SW 1271 (cell line): ENCODE data around the gene KIR2DL3.
A peak's percentile ranks its signal among the peaks of the same experiment; 100 is the strongest.
"Not testable (repeated sequence)": the region's sequence is repeated elsewhere in the genome, so short reads cannot be mapped to it uniquely, and the experiment has no call there.

Experiments
- DNase-seq, 2 experiments: peaks; one replicate each; lab custom pipeline; 2025; lab: John Stamatoyannopoulos, UW

Gene KIR2DL3

DNA sequence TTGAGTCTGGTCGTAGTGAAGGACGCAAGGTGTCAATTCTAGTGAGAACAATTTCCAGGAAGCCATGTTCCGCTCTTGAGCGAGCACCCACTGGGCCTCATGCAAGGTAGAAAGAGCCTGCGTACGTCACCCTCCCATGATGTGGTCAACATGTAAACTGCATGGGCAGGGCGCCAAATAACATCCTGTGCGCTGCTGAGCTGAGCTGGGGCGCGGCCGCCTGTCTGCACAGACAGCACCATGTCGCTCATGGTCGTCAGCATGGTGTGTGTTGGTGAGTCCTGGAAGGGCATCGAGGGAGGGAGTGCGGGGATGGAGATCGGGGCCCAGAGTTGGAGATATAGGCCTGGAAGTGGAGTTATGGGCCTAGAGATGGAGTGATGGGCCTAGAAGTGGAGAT, at the start of gene KIR2DL3:
KIR2DL3 (plus strand) TSS at position 208 of the 400 bp plus-strand sequence; CDS start at position 241, 33 bp downstream.
- DNase-seq: not testable (repeated sequence)

DNA sequence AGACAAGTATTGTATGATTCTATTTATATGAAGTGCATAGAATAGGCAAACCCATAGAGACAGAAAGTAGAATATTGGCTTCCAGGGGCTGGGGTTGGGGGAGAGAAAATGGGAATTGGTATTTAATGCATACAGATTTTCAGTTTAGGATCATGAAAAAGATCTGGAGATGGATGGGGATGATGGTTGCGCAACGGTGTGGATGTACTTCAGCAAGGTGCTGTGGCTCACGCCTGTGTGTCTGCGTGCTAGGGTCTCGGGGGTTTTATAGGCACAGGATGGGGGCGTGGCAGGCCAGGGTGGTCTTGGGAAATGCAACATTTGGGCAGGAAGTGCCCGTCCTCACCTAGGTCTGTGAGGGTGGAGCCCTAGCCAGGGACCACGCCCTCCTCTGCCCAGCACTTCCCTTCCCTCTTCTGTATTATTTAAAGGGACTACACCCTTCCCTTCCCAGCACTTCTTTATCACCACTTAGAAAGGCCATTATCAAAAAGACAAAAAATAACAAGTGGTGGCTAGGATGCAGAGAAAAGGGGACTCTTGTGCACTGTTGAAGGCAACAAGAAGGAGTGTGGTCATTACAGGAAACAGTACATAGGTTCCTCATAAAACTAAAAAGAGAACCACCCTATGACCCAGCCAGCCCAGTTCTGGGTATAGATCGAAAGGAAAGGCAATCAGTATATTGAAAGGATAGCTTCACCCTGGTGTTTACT, 46.6 kb upstream of the KIR2DL3 start:
- no peak for DNase-seq

DNA sequence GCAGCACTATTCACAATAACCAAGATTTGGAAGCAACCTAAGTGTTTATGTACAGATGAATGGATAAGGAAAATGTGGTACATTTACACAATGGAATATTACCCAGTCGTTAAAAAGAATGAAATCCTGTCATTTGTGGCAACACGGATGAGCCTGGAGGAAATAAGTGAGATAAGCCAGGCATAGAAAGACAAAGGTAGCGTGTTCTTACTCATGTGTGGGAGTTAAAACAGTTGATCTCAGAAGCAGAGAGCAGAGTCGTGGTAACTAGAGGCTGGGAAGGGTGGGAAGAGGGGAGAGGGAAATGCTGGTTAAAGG, 46.1 kb upstream of the KIR2DL3 start:
- DNase-seq: no peak

DNA sequence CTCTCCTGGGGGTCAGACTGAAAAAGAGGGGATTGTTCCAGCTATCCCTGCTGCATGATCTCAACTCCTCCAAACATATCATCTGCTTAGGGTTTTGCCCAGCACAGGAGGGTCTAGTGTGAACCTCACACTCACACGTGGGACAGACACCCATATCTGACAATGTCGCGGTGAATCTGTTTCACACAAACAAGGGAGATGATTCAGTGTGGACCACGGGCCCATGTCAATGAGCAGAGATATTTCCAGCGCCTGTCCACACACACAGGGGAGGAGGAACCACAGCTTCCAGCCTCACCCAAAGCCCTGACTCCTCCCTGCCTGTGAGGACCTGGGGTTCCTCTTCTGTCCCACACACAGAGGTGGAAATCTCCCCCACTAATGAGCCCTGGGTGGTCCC, 43.7 kb upstream of the KIR2DL3 start:
- DNase-seq: no peak

DNA sequence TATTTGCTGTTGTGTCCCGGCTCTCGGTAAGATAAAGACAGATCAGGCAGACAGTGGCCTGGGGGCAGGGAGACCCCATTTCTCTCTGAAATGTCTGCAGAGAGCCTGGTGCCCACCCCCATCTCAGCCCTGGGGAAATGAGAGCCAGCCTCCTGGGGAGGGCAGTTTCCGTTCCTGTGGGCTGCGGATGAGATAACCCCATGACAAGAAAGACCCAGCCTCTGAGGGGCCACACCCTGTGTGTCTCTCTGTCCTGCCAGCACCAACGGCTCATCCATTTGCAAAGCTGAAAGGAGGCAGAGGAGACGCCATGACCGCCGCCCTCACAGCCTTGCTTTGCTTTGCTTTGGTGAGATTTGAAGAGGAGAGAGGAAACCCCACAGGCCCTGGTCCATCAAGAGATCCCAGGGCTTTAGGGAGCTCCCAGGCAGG, 42.2 kb upstream of the KIR2DL3 start:
- DNase-seq: no peak

DNA sequence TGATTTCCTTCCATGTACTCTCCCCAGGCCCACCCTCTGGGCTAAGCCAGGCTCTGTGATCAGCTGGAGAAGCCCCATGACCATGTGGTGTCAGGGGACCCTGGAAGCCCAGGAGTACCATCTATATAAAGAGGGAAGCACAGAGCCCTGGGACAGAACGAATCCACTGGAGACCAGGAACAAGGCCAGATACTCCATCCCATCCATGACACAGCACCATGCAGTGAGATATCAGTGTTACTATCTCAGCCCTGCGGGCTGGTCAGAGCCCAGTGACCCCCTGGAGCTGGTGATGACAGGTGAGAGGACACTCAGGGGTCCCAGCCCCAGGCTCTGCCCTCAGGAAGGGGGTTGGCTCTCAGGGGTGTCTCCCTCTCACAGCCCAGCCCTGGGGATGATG, 41.5 kb upstream of the KIR2DL3 start:
- no peak for DNase-seq

DNA sequence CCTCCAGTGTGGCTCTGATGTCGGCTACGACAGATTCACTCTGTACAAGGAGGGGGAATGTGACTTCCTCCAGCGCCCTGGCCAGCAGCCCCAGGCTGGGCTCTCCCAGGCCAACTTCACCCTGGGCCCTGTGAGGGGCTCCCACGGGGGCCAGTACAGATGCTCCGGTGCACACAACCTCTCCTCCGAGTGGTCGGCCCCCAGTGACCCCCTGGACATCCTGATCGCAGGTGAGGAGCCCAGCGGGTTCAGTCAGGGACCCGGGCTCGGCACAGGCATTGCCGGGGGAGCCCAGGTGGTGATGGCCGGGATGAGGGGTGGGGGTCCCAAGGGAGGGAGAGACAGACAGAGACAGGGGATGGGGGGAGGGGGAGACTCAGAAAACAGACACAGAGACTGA, 40.6 kb upstream of the KIR2DL3 start:
- not testable (repeated sequence) for DNase-seq

DNA sequence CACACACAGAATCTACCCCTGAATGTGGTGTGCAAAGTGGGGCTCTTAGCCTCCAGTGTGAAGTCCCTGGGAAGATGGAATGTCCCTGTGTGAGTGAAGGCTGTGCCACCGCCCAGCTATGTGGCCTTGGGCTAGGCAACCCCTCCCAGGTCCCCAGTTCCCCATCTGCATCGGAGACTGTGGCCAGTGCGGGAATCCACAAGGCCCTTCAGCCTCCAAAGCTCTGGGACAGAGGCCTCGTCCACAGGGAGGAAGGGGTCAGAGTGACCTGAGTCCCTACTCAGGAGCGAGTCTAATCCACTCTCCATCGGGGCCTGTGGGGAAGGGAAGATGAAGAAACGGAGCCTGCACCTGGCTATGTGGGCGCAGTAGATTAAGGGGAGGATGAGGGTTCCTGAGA, 33.4 kb upstream of the KIR2DL3 start:
- DNase-seq: no peak

DNA sequence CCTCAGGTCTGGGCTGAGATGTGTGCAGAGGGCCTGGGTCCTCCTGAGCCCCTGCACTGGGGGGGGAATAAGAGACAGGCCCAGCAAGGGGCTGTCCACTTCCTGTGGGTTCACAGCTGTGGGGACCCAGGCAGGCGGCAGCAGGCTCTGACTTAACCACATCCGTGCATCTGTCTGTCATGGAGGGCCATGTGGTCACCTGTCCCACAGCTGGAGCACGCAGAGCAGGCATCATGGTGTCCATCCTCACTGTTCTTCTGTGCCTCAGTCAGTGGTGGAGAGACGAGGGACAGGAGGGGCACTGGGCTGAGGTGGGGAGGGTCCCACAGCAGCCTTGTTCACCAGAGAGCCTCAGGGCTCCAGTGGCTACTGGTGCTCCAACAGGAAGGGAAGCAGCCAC, 30.4 kb upstream of the KIR2DL3 start:
- no peak for DNase-seq

DNA sequence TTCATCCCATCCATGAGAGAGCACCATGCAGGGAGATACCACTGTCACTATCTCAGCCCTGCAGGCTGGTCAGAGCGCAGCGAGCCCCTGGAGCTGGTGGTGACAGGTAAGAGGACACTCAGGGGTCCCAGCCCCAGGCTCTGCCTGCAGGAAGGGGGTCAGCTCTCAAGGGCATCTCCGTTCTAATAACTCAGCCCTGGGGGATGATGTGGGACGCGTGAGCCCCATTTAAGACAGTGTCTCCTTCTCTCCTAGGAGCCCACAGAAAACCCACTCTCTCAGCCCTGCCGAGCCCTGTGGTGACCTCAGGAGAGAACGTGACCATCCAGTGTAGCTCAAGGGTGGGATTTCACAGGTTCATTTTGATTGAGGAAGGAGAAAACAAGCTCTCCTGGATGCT, 29.5 kb upstream of the KIR2DL3 start:
- peak in 1 of 2 experiments; percentile 73 for DNase-seq

DNA sequence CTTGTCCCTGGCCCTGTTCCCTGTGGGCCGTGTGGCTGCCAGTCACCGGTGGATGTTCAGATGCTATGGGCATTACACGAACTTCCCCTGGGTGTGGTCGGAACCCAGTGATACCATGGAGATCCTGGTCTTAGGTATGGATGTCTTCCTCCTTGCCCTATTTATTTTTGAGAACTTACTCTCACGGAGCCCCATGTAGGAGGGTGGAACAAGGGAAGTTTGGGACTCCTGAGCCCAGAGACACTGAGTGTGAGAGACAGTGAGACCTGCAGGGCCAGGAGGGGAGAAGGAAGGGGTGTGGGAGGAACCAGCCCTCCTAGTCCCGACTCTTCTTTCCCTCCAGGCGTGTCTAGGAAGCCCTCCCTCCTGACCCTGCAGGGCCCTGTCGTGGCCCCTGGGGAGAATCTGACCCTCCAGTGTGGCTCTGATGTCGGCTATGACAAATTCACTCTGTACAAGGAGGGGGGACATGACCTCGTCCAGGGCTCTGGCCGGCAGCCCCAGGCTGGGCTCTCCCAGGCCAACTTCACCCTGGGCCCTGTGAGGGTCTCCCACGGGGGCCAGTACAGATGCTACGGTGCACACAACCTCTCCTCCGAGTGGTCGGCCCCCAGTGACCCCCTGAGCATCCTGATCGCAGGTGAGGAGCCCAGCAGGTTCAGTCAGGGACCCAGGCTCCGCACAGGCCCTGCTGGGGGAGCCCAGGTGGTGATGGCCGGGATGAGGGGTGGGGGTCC, 28.9 kb upstream of the KIR2DL3 start:
- no peak for DNase-seq

DNA sequence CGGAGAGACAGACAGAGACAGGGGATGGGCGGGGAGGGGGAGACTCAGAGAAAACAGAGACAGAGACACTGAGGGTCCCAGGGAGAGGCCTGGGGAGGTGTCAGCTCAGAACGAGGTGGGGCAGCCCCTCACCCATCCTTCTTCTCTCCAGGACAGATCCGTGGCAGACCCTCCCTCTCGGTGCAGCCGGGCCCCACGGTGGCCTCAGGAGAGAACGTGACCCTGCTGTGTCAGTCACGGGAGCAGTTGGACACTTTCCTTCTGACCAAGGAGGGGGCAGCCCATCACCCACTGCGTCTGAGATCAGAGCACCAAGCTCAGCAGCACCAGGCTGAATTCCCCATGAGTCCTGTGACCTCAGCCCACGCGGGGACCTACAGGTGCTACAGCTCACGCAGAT, 28.4 kb upstream of the KIR2DL3 start:
- not testable (repeated sequence) for DNase-seq

DNA sequence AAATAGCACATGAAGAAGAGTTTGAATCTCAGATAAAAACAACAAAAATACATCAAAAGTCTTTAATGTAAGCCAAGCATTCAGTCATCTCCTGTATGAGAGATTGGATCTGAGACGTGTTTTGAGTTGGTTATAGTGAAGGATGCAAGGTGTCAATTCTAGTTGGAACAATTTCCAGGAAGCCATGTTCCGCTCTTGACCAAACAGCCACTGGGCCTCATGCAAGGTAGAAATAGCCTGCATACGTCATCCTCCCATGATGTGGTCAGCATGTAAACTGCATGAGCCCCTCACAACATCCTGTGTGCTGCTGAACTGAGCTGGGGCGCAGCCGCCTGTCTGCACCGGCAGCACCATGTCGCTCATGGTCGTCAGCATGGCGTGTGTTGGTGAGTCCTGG, 14.2 kb upstream of the KIR2DL3 start, which contains the start of gene KIR3DL3:
KIR3DL3 (plus strand) TSS at position 301 of the 400 bp plus-strand sequence; CDS start at position 356, 55 bp downstream.
- no peak for DNase-seq

DNA sequence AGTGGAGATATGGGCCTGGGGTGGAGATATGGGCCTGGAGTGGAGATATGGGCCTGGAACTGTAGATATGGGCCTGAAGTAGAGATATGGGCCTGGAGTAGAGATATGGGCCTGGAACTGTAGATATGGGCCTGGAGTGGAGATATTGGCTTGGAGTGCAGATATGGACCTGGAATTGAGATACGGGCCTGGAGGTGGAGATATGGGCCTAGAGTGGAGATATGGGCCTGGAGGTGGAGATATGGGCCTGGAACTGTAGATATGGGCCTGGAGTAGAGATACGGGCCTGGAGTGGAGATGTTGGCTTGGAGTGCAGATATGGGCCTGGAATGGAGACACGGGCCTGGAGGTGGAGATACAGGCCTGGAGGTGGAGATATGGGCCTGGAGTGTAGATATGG, 13.7 kb upstream of the KIR2DL3 start:
- DNase-seq: no peak

DNA sequence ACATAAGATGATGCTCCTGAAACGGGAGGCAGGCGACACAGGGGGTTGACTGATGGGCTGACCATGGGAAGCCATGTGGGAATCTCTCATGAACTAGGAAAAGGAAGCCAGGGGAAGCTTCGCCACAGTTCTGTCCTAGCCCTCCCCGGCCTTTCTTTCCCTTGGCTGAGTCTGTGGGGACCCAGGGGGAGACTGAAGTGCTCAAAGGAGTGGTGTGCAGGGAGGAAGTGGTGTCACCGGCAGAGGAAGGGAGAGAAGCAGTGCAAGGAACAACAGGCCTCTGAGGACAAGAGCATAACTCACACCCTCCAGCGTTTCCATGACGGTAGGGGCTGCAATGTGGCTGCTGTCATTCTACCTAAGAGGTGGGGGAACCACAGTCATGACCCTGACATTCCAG, 13.0 kb upstream of the KIR2DL3 start:
- no peak for DNase-seq

DNA sequence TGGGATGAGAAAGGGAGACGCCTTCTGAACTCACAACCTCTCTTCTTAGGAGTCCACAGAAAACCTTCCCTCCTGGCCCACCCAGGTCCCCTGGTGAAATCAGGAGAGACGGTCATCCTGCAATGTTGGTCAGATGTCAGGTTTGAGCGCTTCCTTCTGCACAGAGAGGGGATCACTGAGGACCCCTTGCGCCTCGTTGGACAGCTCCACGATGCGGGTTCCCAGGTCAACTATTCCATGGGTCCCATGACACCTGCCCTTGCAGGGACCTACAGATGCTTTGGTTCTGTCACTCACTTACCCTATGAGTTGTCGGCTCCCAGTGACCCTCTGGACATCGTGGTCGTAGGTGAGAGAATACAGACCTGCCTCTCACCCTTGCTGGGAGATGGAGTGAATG, 10.8 kb upstream of the KIR2DL3 start:
- no peak for DNase-seq

DNA sequence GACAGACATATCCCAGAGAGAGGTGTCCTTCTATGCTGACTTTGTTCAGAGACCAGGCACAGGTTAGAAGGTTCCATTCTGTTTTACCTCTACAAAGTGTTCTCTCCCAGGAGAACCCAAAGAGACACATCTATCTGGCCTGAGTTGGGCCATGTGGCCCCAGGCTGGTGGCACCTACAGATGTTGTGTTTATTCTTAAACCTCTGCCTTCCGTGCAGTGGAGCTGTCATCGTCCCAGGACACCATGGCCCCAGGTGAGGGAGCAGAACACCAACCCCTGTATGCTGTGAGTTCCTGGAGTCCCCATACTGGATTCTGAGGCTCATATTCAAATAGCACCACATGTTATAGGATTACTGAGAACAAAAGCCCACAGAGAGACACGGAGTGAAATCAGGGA, 10.1 kb upstream of the KIR2DL3 start:
- DNase-seq: no peak

DNA sequence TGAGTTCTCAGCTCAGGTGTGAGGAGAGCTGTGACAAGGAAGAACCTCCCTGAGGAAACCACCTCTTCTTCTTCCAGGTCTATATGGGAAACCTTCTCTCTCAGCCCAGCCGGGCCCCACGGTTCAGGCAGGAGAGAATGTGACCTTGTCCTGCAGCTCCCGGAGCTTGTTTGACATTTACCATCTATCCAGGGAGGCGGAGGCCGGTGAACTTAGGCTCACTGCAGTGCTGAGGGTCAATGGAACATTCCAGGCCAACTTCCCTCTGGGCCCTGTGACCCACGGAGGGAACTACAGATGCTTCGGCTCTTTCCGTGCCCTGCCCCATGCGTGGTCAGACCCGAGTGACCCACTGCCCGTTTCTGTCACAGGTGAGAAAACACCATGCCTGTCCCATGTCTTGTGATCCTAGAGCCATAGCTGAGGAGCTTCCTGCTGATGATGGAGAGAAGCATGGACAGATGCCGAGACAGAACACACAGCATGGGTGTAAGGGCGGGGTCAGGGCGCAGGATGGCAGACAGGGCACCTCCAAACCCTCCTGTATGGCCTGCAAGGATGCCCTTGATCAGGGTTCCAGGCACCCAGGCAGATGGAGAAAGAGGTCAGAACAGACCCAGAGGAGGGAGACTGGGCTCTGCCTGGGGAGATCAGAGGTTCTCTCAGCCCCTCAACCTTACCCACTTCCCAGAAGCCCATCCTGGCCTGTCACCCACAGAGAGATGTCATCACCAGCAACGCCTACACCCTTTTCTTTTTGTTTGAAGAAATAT, 8.7 kb upstream of the KIR2DL3 start:
- no peak for DNase-seq

DNA sequence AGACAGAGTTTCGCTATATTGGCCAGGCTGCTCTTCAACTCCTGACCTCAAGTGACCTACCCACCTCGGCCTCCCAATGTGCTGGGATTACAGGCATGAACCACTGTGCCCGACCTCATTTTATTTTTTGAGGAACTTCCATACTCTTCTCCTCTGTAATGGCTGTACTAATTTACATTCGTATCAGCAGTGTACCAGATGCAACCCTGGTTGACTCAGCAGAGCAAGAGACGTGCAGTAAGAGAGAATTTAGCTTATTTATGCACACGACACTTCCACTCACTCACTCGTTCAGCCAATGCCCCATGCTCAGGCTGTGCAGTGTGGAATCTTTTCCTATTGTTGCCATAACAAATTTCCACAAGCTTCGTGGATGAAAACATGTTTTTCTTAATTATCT, 7.1 kb upstream of the KIR2DL3 start:
- no peak for DNase-seq

DNA sequence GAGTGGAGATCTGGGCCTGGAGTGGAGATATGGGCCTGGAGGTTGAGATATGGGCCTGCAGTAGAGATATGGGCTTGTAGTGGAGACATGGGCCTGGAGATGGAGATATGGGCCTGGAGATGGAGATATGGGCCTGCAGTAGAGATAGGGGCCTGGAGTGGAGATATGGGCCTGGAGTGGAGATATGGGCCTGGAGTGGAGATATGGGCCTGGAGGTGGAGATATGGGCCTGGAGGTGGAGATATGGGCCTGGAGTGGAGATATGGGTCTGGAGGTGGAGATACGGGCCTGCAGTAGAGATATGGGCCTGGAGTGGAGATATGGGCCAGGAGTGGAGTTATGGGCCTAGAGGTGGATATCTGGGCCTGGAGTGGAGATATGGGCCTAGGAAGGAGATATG, 402 bp downstream of the KIR2DL3 start:
- DNase-seq: no peak

DNA sequence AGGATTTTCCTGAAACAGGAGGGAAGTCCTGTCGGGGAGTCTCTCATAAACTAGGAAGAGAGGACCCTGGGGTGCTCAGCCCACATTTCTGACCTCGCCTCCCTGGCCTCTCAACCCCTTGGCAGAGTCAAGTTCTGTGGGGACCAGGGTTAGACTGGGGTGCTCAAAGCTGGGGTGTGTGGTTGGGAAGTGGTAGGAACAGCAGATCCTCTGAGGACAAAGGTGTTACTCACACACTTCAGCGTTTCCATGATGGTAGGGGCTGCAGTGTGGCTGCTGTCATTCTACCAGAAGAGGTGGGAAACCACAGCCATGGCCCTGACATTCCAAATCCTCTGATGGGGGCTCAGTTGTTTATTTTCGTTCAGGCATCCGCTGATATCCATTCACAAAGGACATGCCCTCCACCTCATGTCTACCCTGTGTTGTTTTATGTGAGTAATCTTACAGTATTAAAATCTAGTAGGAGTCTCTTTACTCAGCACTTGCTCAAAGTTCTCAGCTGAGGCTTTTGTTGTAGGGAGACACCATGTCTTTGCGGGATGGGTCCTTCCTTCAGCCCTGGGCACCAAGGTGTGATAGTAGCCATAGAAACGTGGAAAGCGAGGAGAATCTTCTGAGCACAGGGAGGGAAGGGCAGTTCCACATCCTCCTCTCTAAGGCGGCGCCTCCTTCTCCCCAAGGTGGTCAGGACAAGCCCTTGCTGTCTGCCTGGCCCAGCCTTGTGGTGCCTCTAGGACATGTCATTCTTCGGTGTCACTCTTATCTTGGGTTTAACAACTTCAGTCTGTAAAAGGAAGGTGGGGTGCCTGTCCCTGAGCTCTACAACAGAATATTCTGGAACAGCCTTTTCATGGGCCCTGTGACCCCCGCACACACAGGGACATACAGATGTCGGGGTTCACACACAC, 1.5 kb downstream of the KIR2DL3 start:
- DNase-seq: no peak

DNA sequence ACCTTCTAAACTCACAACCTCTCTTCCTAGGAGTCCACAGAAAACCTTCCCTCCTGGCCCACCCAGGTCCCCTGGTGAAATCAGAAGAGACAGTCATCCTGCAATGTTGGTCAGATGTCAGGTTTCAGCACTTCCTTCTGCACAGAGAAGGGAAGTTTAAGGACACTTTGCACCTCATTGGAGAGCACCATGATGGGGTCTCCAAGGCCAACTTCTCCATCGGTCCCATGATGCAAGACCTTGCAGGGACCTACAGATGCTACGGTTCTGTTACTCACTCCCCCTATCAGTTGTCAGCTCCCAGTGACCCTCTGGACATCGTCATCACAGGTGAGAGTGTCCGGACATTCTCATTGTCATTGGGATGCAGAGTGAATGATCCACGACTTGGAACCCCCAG, 3.6 kb downstream of the KIR2DL3 start:
- not testable (repeated sequence) for DNase-seq
